HL-60 (cell line): ENCODE results near the gene TEKTIP1.

Experiments
- DNase-seq, 2 experiments: peaks; one replicate each; pipeline ENCODE4 v3.0.0-alpha.2; 2010 to 2020; ENCODE audit warnings: low read depth in 1 of 2, low spot score in 1 of 2
- H3K27ac ChIP-seq: fragments of 250-450 bp; sonication (Bioruptor Pico); replicated peaks from 2 replicates; pipeline ENCODE4 v1.5.1; 2020; ENCODE audit warnings: mild to moderate bottlenecking, moderate library complexity
- H3K27me3 ChIP-seq: fragments of 250-450 bp; sonication (Bioruptor Pico); 2 replicates; pipeline ENCODE4 v1.5.1; 2021; ENCODE audit warnings: mild to moderate bottlenecking, moderate library complexity; ENCODE audit not compliant: insufficient read depth, poor library complexity, severe bottlenecking
- H3K4me3 ChIP-seq: replicated peaks from 2 replicates; pipeline ENCODE4 v1.5.1; 2011; ENCODE audit warnings: mild to moderate bottlenecking, control low read depth, low read length; ENCODE audit not compliant: insufficient read depth
- GABPA ChIP-seq: IDR thresholded peaks from 2 replicates; pipeline ENCODE4 v1.6.1; 2012; ENCODE audit warnings: low read depth
- POLR2AphosphoS5 ChIP-seq: IDR thresholded peaks from 2 replicates; pipeline ENCODE4 v1.6.1; 2012; ENCODE audit warnings: low read depth
- SPI1 ChIP-seq: IDR thresholded peaks from 2 replicates; pipeline ENCODE4 v1.6.1; 2012; ENCODE audit warnings: low read depth, mild to moderate bottlenecking, borderline replicate concordance
- TF ChIP-seq, protein P1 (sequence below): IDR thresholded peaks from 2 replicates; pipeline ENCODE4 v1.6.1; 2012; ENCODE audit warnings: low read depth; ENCODE audit not compliant: insufficient replicate concordance
- TF ChIP-seq, protein P2 (sequence below): IDR thresholded peaks from one replicate; pipeline ENCODE4 v1.5.1; 2011; ENCODE audit warnings: low read length, control low read depth, inconsistent platforms; ENCODE audit not compliant: insufficient read depth

Gene TEKTIP1

DNA sequence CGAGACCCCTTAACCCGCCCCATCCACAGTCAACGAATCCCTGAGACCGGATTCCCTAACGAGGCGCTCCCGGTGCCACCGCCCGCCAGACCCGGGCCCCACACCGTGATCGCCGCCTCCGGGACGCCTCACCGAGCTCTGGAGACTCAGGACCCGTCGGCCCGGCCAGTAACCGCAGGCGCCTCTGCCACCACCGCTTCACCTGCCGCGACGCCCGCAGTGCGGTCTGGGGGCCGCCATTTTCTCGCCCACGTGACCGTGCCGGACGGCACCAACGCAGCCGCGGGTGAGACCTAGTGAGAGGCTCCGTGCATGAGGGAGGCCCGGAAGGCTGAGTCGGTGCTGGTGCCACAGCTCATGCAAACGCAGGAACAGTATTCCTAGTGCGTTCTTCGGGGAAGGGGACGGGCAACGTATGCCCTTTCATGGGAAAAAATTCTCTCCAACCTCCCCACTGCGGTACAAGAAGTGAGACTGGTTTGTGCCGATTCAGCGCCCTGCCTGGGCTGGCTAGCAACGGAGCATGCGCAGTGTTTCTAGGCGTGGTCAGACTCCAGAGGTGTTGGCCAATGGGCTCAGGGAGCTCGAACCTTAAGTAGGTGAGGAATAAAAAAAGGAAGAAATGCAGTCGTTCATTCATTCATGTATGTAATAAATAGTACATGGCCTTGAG, 38.4 kb upstream of the TEKTIP1 start, which contains the start of gene DOHH:
Gene DOHH, minus strand, starts transcription at position 246 of the 673 bp plus-strand sequence. CDS start 3,860 bp downstream, outside the sequence.
- H3K27ac ChIP-seq = peak within 1 kb of the TSS; percentile 100
- H3K27me3 ChIP-seq = no peaks in the 10 kb centered on the region
- DNase-seq = peak; percentile 97
- H3K4me3 ChIP-seq = peak within 1 kb of the TSS; percentile 99
- TF ChIP-seq, protein P1, sequence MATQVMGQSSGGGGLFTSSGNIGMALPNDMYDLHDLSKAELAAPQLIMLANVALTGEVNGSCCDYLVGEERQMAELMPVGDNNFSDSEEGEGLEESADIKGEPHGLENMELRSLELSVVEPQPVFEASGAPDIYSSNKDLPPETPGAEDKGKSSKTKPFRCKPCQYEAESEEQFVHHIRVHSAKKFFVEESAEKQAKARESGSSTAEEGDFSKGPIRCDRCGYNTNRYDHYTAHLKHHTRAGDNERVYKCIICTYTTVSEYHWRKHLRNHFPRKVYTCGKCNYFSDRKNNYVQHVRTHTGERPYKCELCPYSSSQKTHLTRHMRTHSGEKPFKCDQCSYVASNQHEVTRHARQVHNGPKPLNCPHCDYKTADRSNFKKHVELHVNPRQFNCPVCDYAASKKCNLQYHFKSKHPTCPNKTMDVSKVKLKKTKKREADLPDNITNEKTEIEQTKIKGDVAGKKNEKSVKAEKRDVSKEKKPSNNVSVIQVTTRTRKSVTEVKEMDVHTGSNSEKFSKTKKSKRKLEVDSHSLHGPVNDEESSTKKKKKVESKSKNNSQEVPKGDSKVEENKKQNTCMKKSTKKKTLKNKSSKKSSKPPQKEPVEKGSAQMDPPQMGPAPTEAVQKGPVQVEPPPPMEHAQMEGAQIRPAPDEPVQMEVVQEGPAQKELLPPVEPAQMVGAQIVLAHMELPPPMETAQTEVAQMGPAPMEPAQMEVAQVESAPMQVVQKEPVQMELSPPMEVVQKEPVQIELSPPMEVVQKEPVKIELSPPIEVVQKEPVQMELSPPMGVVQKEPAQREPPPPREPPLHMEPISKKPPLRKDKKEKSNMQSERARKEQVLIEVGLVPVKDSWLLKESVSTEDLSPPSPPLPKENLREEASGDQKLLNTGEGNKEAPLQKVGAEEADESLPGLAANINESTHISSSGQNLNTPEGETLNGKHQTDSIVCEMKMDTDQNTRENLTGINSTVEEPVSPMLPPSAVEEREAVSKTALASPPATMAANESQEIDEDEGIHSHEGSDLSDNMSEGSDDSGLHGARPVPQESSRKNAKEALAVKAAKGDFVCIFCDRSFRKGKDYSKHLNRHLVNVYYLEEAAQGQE = peak; percentile 76
- TF ChIP-seq POLR2AphosphoS5 (peak; percentile 90), SPI1 (no peak)

DNA sequence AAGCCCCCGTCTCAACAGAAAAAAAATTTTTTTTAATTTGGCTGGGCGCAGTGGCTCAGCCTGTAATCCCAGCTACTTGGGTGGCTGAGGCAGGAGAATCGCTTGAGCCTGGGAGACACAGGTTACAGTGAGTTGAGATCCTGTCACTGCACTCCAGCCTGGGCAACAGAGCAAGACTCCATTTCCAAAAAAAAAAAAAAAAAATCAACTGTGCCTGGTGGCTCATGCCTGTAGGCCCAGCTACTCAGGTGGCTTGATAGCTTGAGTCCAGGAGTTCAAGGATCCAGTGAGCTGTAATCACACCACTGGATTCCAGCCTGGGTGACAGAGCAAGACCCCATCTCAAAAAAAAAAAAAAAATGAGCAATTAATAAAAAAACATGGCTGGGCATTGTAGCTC, 37.2 kb upstream of the TEKTIP1 start:
- DNase-seq = no peak
- Histone ChIP-seq H3K27ac (no peak overlapping the region), H3K4me3 (no peak overlapping the region), H3K27me3 (no peaks in the 10 kb centered on the region)
- TF ChIP-seq POLR2AphosphoS5 (no peak), GABPA (no peak), SPI1 (no peak)
- TF ChIP-seq, protein P1 = no peak
- TF ChIP-seq, protein P2, sequence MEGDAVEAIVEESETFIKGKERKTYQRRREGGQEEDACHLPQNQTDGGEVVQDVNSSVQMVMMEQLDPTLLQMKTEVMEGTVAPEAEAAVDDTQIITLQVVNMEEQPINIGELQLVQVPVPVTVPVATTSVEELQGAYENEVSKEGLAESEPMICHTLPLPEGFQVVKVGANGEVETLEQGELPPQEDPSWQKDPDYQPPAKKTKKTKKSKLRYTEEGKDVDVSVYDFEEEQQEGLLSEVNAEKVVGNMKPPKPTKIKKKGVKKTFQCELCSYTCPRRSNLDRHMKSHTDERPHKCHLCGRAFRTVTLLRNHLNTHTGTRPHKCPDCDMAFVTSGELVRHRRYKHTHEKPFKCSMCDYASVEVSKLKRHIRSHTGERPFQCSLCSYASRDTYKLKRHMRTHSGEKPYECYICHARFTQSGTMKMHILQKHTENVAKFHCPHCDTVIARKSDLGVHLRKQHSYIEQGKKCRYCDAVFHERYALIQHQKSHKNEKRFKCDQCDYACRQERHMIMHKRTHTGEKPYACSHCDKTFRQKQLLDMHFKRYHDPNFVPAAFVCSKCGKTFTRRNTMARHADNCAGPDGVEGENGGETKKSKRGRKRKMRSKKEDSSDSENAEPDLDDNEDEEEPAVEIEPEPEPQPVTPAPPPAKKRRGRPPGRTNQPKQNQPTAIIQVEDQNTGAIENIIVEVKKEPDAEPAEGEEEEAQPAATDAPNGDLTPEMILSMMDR = no peak

DNA sequence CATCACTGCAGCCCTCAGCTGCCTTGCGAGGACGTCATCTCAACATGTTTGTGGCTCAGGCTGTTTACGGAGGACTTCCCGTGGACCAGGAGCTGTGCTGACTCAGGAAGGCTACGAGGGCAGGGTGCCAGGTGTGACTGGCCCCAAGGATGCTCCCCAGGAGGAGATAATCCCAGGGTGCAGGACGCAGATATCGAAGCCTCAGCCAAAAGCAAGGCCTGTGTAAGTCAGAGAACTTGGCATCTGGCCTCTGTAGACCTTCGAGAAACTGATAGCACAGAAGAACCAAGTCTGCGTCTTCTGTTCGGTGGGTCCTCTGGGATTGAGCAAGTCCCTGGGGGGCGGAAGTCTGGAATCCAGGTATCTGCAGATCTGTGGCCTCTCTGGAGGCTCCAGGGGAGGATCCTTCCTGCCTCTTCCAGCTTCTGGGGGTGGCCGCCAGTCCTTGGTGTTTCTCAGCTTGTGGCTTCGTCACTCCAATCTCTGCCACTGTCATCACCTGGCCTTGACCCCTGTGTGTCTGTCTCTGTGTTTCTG, 35.9 kb upstream of the TEKTIP1 start:
- no peaks in the 10 kb centered on the region for H3K27me3 ChIP-seq
- TF ChIP-seq POLR2AphosphoS5 = no peak
- TF ChIP-seq, protein P1 = no peak
- TF ChIP-seq SPI1 = no peak
- TF ChIP-seq, protein P2 = no peak
- no peak for TF ChIP-seq GABPA
- no peak overlapping the region for H3K4me3 ChIP-seq
- no peak for DNase-seq
- no peak overlapping the region for H3K27ac ChIP-seq
